Right ventricle myocardium superior (tissue), 1 donor: Measurements from ENCODE around the gene PPM1E. TPM values are rescaled to one million over a fixed set of nuclear protein-coding genes. Genes with fewer than 3 reads are reported as not detected.
A peak's percentile ranks its signal among the peaks of the same experiment; 100 is the strongest.

Experiments used
- ATAC-seq: fragments of 200-7000 bp; cut with Tn5 transposase; one replicate; pipeline ENCODE4 v1.9.1; 2020; ENCODE audit warnings: mild to moderate bottlenecking; ENCODE audit not compliant: poor library complexity
- DNase-seq: peaks from one replicate; pipeline ENCODE4 v3.0.0-alpha.2; 2020
- intact Hi-C: fragments of 100-400 bp; cut with DNase I; formaldehyde crosslinking; loops from one replicate; pipeline ENCODE4 v1.11.2; 2022
- total RNA-seq: library from RNA; stranded (reverse); fragmentation: NEBNext Ultra II Directional; extraction: Animal tissue kit (Norgen Biotek cat#: 25700); gene quantifications from one replicate; pipeline ENCODE4 v1.2.1, GENCODE V29; 2021
- donor health status: DM: no; HTN: yes; CAD: no; lungs with severe emphysema.

Gene PPM1E
- total RNA-seq, 1 donor from 2014 or later, result 1.7 TPM

DNA sequence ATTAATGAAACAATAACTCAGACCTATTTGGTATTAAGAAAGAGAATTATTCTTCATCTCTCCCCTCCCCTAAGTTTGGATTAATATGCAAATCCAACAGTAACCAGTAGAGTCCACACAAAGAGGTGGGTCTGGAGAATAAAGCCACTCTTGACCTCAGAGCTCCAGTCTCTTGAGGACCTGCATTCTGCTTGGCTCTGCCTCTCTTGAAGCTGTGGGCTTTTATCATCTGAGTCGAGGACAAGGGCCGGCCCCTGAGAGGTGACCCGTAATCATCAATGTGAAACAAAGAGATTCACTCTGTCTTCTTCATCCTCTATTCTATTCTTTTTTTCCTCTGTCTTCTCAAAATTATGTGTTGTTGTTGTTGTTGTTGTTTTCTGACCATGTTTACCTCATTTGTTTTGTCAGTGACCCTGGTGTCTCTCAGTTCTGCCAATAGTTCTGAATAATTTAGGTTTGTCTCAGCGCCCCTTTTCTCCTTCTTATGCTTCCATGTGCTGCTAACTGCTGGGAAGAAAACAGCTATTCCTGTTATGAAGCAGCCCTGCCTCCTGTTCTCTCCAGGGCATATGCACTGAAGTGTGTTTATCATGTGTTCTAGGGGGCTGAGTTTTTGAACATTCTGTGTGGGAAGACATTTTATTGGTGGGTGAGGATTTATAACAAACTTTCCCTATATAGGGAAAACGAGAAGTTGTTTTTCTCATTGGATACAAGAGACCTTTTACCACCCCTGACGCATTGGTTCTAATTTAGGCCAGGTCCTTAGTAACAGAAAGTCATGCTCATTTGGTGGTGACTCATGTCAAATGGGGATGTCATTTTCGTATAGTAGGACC, 215.2 kb downstream of the PPM1E start:
- intact Hi-C loops, result no loop called here
- ATAC-seq (no peak), DNase-seq (no peak)

DNA sequence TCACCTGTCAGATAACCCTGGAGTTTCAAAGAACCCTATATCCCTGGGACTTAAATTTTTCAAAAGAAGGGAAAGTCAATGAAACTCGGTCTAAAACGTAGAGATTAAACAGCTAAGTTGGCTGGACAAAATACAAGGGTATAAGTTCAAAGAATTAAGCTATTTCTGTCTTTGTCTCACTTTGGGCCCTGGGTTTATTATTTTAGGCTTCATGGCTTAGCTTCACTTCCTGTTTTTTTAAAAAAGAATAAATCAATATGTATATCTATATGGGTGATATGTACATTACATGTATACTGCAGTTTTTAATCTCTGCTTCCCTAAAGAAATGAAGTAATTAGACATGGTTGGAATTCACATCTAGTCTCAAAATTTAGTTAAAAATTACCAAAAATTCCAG, 218.7 kb downstream of the PPM1E start:
- intact Hi-C loops, result no loop called here
- ATAC-seq (no peak), DNase-seq (no peak)

DNA sequence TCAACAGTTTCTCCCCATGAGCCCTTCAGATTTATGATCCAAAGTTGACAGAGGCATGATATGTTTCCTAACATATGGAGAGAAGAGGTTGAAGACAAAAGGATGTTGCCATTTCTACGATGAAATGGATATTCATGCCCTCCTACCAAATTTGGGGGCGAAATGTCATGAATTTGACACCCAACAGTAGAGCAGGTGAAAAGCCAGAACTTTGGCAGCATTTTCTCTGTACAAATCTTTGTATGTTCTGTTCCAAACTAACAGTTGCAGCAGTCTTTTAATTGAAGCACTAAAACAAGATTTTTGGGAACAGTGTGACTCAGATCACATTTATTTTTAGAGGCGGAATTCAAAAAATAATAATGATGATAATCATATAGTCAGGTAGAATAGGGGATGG, 220.9 kb downstream of the PPM1E start:
- no peak for ATAC-seq
- no peak for DNase-seq
- intact Hi-C loops, result no loop called here

DNA sequence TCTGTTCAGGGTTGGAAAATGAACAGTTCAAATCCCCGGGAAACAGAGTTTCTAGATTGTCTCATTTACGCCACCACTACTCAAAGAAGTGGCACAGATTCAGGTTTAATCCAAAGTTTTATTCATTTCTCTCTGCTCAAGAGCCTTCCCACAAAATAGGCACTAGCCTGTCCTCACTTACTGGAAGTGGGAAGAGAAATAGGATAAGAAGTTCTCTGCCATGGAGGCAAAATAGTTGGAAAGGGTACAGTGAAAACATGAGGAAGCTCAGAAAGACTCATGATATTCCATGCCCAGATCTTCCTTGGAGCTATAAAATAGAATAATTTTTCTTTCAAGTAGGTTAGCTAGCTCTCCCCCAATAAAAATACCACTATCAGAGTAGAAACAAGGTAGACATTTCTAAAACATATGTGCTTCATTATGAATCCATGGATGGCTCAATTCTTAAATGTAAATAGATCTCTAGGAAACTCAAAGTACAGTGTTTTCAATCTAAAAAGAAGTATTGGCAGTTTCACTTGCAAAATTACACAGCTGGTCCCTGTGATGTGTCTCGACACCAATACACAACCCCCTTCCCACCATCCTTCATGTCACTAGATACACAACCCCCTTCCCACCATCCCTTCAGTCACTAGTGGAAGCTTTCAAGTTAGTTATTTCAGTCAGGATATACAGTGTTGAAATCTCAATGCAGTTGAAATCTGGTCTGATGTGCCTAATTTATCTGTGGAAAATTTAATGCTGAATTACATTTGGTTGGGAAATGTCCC, 225.2 kb downstream of the PPM1E start:
- DNase-seq, result no peak
- intact Hi-C loops, result no loop called here
- ATAC-seq, result no peak

DNA sequence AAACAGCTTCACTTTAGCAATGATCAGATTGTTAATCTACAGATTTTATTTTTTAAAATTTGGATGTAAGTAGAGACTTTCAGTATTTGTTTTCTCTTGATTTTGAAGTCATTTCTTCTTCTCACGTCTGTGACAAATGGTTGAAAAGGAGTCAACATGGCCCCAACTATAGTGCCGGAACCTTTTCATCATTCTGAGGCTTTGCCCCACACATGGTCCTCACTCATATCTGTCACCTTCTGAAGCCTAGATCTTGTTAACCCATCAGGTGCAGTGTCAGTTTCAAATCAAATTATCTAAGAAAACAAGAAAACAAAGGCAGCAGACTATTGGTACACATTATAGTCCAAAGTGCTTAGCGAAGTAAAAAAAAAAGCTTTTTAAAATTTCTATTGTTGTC, 227.0 kb downstream of the PPM1E start:
- DNase-seq (no peak), ATAC-seq (no peak)
- intact Hi-C loops, result no loop called here

DNA sequence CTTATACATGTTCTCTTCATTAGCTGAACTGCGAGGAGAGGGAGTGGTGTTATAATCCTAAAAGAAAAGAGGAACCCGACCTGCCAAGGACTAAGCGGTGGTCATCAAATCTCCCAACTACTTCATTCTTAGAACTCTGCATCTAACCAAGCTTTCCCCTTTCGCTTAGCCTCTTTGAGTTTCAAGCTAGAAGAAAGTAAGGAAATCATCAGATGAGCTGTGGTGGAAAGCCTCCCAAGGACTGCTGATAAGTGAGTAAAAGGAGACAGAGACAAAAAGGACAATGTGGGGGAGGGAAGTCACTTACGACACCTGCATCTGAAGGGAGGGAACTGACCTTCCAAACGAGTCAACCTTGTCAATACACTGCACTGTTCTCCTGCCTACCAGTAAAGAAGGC, 229.7 kb downstream of the PPM1E start:
- intact Hi-C loops, result no loop called here
- DNase-seq (no peak), ATAC-seq (no peak)

DNA sequence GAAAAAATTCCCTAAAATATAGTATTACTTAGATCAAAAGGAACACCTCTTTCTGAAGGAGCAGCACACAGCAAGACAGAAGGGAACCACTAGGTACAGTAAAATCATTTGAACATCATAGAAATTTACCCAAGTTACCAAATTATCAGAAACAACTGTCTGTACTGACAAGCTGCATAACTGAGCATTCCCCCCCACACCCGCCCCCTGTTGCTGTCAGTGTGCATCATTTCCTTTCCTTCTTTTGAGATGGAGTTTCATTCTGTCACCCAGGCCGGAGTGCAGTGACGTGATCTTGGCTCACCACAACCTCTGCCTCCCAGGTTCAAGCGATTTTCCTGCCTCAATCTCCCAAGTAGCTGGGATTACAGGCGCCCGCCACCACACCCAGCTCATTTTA, 230.3 kb downstream of the PPM1E start:
- intact Hi-C loops, result no loop called here

DNA sequence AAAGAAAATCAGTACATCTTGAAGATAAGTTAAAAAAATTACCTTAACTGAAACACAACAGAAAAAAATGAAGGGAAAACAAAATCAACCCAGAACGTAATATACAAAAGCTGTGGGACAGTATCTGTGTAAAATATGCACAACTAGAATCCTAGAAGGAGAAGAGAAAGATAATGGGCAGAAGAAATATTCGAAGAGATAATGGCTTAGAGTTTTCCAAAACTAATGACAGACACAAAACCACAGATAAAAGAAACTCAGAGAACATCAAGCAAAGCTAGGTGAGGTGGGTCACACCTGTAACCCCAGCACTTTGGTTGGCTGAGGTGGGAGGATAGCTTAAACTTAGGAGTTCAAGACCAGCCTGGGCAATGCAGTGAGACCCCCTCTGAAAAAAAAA, 234.0 kb downstream of the PPM1E start:
- intact Hi-C loops, result no loop called here
- ATAC-seq, result no peak
- DNase-seq, result no peak

More for the DNA sequence above, 230.3 kb downstream of the PPM1E start:
- DNase-seq (no peak), ATAC-seq (no peak)

DNA sequence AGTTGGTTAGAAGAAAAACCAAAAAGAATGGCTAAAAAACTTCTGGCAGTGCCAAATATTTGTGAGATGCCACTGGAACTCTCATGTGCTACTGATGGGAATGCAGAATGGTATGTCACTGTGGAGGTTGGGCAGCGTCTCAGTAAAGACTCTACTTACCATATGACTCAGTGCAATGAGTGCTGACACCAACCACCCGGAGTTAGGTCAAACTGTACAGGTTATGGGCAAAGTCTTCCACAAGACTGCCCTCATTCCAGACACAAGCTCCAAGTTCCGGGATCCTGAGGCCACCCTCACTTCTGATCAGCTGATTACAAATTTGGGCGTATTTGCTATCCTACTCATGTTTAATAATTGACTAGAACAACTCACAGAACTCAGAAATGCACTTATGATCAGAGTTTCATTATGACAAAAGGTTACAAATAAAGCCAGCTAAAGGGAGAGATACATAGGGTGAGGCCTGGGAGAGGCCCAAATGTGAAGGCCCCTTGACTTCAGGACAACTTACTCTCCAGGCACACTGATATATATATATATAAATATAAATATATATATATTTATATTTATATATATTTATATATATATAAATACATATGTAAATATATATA, 236.2 kb downstream of the PPM1E start:
- intact Hi-C loops, result no loop called here
- DNase-seq (no peak), ATAC-seq (no peak)

DNA sequence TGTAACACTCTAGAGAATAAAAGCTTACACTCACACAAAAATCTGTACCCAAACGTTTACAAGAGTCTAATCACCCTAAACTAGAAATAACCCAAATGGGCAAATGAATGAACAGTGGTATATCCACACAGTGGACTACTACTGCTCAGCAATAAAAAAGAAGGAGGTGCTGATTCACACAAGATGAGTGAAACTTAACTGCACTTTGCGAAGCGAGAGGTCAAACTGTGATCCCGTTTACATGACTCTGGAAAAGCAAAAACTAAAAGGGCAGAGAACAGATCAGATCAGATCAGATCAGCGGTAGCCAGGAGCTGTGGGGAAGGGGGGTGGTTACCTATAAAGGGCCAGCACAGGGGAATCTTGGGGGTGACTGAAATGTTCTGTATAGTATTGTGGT, 237.7 kb downstream of the PPM1E start:
- no peak for DNase-seq
- ATAC-seq, result no peak
- intact Hi-C loops, result no loop called here

DNA sequence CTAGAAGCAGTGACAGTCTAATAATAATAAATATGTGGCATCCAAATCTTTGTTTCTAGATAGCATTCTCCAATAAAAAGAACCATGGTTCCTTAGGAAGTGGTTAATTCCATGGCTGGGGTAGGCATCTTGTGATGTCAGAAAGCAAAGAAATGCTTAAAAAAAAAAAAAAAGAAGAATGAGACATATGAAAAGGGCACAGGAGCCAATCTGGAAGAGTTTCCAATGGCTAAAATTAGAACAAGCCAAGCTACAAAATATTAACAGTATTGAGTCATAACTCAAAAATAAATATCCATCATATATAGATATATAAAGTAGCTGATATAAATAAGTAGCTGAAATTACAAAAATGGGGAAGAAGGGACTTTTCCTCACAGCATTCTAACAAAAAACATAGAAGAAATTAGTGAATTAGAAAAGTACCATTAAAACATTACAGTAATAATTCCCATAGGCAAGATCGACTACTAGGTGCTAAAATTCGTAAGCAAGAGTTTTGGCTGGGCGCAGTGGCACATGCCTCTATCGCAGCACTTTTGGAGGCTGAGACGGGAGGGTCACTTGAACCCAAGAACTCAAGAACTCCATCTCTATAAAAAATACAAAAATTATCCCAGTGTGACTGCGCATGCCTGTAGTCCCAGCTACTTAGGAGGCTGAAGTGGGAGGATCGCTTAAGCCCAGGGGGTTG, 239.7 kb downstream of the PPM1E start:
- DNase-seq (no peak), ATAC-seq (no peak)

DNA sequence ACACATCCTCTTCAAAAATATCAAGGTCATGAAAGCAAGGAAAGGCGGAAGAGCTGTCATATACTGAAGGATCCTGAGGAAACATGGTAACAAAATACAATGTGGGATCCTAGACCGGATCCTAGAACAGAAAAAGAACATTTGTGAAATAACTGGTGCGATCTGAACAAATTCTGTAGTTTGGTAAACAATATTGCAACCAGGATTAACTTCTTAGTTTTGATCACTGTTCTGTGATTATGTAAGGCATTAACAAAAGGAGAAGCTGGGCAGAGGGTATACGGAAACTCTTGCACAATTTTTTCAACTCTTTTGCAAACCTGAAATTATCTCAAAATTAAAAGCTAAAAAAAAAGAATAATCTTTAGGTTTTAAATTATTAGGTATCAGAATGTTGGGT, 241.3 kb downstream of the PPM1E start:
- intact Hi-C loops, result no loop called here

More for the DNA sequence above, 239.7 kb downstream of the PPM1E start:
- intact Hi-C loops, result no loop called here

DNA sequence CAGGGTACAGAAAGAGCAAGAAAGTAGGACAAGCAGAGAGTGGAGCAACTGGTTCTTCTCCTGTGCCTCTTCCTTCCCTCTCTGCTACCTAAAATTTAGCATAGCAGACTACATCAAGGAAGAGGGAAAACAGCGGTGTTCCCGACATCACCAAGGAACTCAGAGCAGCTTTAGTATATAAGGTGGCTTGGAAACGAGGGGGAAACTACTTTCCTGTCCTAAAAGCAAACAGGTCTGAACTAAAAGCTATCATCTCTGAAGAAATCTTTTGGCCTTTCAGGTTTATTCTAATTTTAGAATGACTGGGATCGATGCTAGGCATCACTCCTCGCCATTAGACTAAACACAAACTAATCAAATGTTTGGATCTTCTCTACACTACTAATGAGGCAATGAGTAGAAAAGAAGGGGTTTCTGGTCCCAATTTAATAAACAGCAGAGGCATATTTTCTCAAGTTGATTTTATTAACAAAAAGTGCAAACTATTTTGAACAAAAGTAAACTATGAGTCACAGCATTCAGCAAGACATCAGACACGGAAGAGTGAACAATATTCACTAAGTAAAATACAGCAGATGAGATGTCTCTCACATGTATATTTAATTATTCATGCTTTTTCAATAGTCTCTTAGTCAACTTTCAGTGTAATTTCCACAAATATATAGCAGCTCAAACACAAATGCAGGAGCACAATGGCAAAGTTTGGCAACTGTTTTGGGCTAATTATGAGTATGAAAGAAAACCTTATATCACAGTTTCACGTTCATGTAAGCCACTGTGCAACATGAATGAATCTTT, 242.3 kb downstream of the PPM1E start:
- ATAC-seq (no peak), DNase-seq (no peak)
- intact Hi-C loops, result no loop called here

More for the DNA sequence above, 241.3 kb downstream of the PPM1E start:
- ATAC-seq, result no peak
- no peak for DNase-seq

DNA sequence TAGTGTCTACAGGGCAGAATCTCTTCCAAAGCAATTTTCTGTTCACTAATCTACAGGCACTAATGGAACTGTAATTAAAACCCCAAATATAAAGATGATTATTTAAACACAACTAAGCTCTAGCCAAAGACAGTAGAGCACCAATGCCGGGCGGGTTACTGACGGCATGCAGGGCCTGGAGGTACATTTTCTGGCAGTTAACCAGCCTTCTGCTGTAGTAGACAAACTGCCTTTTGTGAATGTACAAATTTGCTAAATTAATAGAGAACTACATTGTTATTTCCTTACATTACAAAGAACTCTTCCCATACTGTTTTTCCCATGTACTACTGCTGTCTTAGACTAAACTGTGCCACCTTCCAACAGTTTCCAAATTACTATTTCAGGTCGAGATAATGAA, 243.2 kb downstream of the PPM1E start:
- intact Hi-C loops, result no loop called here
- ATAC-seq (no peak), DNase-seq (no peak)

DNA sequence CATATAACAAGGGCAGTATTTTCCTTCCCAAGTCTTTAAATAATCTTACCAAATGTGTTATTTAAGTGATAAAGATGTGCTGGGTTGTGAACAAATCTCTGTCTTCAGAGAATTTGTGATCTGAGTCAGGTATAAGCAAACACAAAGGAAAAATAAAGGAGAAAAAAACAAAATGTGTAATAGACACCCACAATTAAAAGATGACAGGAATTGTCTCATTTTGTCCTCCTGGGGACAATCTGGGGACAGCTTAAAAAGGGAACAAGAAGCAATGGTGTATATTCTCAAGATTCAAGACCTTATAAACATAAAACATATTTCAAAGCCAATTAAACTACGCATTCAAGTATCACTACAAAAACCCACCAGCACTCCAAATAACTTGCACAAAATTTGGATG, 243.8 kb downstream of the PPM1E start:
- intact Hi-C loops, result no loop called here
- ATAC-seq (no peak), DNase-seq (no peak)

DNA sequence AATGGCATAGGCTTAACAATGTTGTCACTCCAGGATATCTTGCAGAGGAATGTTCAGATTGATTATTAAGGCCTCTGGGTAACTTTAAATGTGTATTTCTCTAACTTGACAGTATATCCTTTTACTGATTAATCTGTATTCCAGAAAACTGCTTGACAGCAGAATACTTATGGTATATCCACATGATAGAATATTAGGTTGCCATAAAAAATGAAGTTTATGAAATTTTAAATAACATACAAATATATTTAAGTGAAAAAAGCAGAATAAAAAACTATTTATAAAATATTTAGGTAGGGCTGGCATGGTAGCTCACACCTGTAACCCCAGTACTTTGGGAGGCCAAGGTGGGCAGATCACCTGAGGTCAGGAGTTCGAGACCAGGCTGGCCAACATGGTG, 244.4 kb downstream of the PPM1E start:
- DNase-seq (no peak), ATAC-seq (no peak)
- intact Hi-C loops, result loop anchor here (10.0 kb wide), 1 partner anchor 415 kb away; no protein-coding TSS in a partner anchor

DNA sequence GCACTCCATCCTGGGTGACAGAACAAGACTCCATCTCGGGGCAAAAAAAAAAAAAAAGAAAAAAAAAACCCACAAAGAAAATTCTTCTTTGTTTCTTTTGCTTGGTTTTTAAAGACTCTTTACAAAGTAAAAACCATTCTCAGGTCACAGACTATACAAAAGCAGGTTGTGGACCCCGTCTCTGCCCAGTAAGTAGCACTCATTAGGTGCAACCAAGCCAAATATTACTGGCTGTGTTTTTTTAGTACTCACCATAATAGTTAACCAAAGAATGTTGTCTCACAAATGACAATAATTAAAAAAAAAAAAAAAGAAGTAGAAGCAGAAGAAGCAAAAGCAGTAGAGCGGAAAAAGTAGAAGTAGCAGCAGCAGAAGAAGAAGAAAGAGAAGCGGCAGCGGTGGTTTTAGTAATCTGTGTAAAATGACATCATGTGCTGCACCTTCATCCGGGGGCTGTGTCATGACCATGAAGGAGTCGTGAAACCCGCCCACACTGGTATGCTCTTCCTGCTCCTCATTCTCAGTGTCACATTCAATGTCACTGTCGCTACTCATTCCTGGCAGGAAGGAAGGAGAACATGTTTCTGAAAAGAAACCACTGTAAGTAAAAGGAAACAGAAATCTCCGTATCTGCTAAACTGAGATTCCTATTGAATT, 245.6 kb downstream of the PPM1E start:
- DNase-seq (no peak), ATAC-seq (peak; percentile 36)
- intact Hi-C loops, result loop anchor here (10.0 kb wide), 1 partner anchor 416 kb away; no protein-coding TSS in a partner anchor

DNA sequence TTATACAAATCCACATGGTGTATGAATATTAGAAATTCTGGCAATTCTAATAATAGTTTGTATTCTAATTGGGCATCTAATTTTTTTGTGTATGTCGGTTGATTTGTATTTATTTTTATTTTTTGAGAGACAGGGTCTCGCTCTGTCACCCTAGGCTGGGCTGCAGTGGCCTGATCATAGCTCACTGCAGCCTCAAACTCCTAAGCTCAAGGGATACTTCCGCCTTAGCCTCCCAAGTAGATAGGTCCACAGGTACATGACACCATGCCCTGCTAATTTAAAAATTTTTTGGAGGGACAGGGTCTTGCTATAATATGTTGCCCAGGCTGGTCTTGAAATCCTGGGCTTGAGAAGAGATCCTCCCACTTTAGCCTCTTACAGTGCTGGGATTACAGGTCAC, 246.5 kb downstream of the PPM1E start:
- intact Hi-C loops, result loop anchor here (10.0 kb wide), 1 partner anchor 417 kb away; no protein-coding TSS in a partner anchor
- no peak for DNase-seq
- no peak for ATAC-seq
